ENCODE data around the gene CEP128.
"Not testable (repeated sequence)": the region's sequence is repeated elsewhere in the genome, so short reads cannot be mapped to it uniquely, and the experiment has no call there.

CEP128 gene

DNA sequence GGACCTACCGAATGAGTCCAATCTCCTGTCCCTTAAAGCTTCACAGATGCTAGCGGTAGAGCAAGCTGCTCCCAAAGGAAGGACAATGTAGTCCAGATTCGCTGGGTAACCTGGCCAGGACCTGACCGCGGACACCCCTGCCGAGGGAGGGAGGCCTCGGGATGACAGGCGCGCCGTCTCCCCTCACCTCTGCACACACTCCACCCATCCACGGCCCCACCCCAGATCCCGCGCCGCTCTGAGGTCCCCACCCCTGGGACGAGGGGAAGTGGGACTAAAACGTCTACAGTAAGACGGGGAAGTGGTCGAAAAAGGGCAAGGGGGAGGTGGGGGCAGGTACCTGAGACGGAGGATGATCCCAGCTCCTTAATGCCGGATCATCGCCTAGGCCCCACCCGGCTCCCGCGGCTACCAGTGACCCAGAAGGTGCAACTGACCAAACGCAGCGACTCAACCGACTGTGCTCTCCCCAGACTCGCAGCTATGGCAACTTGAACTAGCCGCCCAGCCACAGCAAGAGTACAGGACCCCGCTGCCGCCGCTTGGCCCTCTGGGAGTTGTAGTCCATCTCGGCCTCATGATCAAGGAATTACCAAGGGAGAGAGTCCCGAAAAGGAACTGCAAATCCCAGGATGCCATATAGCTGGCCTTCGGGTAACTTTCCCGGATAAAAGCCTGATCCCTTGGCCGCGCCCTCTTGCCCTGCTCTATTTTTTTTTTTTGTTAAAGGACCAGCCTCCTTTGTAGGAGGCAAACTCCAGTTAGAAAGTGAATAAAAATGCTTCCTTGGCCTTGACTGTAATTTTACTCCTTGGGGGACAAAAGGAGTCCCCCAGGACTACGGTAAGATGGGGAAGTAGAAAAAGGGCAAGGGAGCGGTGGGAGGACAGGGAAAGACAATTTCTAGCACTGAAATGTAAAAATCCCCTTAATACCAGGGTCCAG is at the start of gene CEP128:
TSS of gene CEP128 (minus strand) at position 498 of the 945 bp plus-strand sequence.
- peak; percentile 96 to 98 (median 98) for DNase-seq

DNA sequence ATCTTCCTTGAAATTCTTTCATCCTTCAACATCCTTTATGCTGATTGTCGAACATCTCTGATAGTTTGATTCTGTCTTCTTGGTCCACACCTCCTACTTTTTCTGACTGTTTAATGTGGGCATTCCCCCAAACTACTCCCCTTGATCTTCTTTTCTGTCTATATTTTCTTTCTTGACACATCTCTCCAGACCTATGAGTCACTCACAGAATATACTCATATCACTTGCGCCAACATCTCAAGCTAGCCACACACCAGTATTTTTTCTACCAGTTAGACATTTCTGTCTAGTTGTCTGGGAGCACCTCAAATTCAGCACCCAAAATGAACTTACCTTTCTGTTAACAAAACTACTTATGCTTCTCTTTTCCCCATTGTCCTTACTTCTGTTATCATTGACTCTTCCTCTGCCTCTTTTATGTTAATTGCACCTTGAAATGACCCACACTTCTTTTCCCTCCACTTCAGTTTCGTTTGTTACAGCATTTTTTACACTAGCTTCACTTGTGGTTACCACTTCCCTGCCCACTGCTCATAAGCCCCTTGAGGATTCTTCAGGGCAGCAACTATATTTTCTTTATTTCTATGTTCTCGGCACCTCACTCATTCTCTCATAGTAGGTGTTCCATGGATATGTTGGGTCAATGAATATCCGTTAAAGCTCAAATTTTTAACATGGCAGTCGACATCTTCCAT is 47.3 kb upstream of the CEP128 start:
- DNase-seq, result peak; percentile 6 to 60 (median 38)

DNA sequence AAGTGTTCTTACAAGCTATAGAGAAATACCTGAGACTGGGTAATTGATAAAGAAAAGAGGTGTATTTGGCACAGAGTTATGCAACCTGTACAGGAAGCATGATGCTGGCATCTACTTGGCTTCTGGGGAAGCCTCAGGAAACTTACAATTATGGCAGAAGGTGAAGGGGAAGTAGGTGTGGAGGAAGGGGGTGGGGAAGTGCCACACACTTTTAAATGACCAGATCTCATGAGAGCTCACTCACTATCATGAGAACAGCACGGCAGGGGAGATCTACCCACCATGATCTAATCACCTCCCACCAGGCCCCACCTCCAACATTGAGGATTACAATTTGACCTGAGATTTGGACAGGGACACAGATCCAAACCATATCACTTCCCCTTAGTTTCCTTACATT is 46.7 kb upstream of the CEP128 start:
- DNase-seq, result peak in 1 of 3 donors; percentile 4

DNA sequence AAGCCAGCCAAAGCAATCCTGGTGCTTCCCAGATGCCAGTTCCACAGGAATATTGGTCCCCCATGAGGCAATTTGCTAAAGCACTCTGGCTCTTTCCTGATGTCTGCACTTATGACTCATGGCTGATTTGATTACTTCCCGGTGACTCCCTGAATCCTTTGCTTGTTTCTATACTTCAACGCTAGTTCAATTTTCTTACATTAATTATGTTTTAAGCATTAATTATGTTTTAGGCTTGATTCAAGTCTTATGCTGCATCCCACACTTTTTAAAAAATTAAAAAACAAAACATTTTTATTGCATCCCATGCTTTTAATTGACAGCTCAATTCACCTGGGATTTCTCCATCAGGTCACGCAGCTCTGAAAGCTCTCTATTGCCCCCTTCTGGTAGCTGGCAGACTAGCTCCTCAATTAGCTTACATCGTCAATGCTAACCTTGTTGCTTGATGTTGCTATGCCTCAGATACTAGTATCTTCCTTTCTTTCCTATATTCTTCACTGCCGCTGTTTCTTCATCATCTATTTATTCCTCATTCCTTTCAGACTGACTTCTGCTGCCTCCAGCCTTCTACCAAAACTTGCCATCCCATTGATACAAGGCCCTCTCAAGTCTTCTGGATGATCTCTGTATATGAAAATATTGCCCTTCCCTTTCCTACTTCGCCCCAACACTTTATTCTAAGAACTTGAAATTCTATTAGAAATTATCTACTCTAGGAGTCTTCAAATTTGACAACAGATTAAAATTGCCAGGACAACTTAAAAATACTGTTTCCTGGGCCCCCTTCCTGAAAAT is 45.9 kb upstream of the CEP128 start:
- DNase-seq, result peak; percentile 77 to 84 (median 79)

DNA sequence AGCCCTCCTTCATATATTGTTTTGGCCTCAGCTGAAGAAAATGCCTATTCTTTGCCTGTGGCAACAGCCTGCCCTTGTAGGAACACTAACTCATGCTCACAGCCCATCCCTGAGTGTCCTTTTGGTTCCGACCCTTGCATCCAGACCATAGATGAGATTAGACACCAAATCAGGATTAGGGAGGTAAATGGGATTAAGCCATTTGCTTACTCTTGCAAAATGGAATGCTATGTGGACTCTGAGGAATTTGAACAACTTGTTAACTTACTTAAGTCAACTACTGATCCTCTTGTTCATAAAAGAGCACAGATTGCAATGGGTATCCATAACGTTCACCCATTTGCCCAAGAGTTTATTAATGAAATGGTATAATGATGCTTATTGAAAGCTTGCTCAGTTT is 41.2 kb upstream of the CEP128 start:
- no peak for DNase-seq

DNA sequence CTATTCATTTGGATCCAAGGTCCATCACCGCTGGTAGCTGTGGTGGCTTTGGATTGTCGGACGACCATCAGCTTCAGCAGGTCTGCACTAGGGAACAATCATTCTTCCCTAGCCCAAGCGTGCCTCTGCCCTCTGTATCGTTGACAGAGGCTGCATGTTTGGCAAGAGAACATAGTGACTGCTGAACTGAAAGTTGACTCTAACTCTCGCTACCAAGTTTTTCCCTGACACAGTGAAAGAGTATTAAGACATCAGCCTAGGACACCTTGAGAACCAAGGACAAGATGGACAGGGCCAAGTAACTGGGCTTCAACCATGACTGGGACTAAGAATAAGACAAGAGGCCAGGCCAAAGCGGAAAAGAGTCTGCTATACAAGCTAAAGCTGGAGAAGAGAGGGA is 40.1 kb upstream of the CEP128 start:
- no peak for DNase-seq

DNA sequence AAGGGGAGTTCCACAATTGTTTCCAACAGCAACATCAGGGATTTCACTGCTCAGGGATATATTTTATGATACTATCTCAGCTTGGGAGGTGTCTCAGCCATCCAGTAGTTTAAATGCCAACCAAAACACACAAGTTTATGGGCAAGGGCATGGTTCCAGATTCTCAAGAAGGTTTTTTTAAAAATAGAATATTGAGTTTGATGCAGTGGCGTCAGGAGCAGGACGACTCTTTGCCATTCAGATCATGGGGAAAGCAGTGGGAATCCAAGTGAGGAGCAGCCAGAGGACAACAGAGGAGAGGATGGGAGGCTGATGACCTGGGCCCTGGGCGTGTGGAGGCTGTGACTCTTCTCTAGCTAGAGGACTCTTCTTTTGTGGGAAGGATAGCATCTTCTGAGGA is 39.6 kb upstream of the CEP128 start:
- no peak for DNase-seq

DNA sequence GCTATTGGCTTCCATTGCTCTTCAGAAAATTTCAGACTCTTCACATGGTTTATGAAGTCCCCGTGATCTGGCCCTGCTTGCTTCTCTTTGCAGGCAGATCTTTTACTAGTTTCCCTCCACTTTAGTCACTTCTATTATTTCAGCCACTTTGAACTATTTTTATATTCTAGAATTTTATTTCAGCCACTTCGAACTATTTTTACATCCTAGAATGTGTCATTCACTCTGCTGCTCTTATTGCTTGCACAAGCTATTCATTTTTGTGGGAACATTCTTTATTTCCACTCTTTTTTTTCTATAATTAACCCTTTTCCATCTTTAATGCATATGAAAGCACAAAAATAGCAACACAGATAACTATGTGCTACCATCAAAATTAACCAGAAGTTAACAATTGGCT is 38.4 kb upstream of the CEP128 start:
- DNase-seq, result no peak

DNA sequence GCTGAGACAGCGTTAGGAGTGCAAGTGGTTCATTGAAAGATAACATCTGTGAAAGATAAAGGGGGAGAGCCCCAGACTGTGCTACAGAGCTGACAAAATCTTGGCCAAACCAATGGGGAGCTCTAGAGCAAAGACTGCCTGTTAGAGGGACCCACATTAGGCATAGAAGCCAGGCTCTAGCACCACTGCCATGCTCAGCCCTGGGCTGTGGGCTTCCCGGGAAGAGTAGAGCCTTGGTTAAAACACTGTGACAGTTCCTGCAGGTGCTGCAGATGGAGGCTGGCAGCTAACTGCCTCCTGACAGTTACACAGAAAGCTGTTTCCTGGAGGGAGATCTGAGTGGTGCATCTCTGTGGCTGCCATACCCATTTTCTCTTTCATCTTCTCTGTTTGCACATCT is 36.9 kb upstream of the CEP128 start:
- no peak for DNase-seq

DNA sequence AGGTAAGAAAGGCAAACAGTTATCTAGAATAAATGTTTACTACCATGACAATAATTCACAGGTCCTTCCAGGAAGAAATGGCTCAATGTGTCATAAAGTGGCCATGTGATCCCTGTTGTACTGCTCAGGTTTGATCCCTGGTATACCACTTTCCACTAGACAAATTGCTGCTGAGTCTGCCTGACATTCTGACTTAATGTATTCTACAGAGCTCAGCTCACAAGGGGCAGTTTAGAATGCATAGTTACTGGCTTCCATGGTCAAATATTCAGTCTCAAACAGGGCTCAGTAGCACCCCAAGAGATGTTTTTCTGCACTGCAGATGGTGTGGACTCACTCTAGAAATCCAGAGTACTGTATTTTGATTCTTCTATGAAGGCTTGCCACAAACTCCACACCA is 35.7 kb upstream of the CEP128 start:
- no peak for DNase-seq

DNA sequence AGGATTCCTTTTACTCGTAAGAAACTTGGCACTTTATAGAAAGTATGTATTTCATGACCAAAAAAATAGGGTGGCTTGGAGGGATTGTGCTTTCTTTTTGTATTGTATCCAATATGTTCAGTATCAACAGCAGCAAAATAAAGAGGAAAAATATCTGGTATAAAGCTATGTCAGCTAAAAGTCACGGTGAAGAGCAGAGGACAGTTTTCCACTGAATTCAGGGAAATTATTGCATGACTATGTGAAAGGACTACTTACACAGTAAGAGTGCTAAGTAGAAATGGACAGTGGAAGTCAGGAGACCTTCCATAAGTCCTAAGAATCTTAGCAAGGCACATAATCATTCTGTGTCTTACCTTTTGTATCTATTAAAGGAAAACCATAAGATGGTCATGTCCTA is 33.1 kb upstream of the CEP128 start:
- no peak for DNase-seq

DNA sequence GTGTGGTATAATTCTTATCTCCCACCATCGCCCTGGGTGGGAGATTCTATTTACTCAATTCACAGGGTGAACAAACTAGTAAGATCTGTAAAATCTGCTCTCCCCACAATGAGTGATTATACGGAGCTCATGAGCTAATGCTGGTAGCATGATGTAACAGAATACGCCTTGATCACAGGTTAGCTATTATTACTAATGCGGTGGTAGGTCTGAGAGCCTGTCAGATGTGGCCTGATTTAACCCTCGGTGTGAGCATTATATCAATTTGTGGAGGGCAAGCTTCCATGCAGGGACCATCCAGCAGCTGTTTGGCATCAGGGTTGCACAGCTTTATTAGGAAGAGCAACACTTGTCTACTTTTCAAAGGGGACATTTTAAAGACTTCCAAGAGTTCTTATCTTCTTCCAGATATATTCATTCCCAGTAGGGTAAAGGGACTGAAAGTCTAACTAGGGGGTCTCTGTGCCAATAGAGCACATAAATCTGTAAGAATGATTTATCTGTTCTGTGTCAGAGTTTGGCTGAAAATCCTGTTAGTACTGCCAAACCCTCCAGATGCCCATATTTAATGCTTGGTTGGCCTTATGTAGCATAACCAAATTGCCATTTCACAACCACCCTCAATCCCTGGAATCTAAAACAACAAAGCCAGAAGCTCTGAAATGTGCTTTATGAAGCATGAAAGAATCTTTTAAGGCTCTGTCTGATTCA is 32.5 kb upstream of the CEP128 start:
- DNase-seq, result no peak

DNA sequence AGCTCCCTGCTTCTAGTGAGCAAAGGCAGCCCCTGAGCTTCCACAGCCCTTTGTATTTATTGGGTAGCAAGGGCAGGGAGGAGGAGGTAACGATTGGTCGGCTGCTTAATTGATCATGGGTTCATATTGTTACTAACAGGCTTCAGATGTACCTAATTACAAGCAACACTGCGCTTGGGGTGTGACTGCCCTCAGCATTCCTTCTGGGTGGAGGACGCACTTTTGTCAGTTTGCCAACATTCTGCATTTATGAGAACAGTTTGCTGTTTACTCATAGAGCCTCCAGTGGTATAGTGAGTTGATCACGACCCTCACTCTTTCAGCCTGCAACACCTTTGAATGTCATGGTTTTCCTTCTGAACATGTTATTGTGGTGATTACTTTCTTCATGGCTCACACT is 23.5 kb upstream of the CEP128 start:
- no peak for DNase-seq

DNA sequence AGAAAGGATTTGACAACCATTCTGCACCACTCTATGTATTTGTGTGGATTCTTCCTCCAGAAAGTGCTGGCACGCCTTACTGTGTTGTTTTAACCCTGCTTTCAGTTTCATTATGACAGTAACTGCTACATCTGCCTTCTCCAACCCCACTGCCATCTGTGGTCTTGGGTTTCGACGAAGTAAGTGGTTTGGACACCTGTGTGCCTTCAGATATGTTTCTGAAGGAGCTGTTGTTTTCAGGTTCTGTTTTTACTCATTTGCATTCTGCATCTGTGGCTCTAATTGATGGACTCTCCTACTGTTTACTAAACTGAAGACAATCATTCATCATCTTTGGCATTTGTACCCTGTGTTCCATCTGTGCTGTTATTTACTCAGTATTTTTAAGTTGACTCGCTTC is 18.0 kb upstream of the CEP128 start:
- DNase-seq, result peak; percentile 24 to 53 (median 35)

DNA sequence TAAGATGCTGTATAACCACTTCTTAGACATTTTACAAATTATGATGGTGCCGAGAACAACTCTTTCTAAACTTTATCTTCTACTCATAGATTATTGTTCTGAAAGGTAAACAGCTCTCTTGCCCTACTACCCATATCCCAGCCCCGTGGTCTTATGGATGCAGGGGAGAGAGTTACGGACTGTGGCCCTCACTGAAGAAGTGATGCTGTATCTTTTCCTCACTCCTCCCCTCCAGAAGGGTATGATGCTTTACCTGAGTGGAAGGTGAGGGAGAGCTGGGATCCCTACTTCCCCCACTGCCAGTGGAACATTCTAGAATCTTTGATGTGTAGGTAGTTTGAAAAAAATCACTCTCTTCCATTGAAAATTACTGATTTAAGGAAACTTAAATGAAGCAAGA is 17.4 kb upstream of the CEP128 start:
- no peak for DNase-seq

DNA sequence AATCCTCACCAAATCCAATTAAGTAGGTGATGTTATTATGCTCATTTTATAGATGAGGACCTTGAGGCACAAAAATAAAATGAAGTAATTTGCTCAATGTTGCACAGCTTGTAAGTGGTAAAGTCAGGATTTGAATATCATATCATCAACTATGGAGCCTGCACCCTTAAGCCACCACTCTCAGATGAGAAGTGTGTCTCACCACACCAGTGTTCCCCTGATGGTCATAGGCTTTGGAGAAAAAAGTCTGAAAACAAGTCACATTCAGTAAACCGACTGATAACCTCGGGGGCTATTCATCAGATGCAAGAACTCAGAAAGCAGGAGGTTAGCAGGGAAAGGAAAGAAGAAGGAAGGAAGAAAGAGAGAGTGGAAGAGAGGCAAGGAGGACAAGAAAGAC is 16.7 kb upstream of the CEP128 start:
- no peak for DNase-seq

DNA sequence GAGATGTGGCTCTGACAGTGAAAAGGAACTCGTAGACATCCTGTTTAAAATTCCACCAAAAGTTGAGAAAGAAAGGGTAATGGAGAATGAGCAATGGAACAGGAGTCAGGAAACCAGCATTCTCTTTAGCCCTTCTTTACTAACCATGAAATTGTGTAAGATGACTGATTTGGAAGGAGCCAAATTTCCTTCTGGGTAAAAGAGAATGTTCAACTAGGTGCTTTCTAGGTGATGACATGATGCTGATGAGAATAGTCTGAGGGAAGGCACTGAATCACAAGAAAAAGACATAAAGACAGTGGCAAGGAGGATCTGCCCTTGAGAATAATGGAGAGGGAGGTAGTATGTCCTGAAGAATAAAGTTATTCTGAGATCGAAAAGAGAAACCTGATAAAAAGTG is 16.1 kb upstream of the CEP128 start:
- DNase-seq, result no peak

DNA sequence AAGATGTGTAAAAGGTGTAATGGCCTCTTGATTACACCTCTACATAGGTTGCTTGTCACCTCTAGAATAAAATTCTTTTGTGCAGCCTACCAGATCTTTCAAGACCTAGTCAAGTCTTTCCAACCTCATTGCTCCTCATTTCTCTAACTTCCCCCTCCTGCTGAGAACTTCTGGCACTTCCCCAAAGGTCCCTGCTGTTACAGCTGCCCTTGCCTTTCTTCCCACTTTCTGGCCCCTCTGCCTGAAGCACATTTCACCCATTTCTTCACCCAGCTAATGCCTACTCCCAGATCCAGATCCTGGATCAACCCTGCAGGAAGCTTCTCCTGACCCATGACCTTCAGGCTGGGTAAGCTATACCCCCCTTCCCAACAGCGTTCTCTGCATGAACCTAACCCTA is 15.4 kb upstream of the CEP128 start:
- DNase-seq, result peak; percentile 53 to 59 (median 53)

DNA sequence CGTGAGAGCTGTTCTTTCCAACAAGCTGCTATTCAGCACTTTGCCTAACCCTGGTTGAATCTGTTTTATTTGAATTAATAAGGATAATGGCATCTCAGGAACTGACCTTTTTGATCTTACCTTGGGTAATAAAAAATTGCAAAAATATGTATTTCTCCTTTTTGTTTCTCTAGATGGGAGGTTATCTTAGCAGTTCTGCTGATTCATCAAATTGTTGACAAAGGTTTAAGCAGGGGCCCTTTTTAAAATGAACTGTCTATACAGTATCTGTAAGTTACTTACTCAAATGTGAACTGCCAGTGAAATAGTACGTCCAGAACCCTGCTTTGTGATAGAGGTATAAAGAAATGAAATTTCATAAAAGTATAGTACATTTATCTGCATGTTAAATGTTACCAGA is 14.6 kb upstream of the CEP128 start:
- no peak for DNase-seq

DNA sequence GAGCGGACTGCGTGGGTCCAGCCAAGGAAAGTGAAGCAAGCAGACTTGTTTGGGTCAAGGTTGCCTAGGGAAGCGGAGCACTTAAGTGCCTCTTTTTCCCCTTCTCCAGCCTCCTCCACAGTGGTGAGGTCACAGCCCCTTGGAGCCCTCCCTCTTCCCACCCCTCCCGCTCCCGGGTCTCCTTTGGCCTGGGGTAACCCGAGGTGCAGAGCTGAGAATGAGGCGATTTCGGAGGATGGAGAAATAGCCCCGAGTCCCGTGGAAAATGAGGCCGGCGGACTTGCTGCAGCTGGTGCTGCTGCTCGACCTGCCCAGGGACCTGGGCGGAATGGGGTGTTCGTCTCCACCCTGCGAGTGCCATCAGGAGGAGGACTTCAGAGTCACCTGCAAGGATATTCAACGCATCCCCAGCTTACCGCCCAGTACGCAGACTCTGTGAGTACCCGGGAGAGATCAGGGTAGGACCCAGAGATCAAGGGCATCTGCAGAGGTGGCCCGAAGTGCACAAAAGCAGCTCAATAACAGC is 13.9 kb upstream of the CEP128 start, which contains the start of gene TSHR:
TSS of gene TSHR (plus strand) at position 206 of the 526 bp plus-strand sequence. CDS start at position 266, 60 bp downstream.
- DNase-seq, result peak in 2 of 3 donors; percentile 8 to 10

DNA sequence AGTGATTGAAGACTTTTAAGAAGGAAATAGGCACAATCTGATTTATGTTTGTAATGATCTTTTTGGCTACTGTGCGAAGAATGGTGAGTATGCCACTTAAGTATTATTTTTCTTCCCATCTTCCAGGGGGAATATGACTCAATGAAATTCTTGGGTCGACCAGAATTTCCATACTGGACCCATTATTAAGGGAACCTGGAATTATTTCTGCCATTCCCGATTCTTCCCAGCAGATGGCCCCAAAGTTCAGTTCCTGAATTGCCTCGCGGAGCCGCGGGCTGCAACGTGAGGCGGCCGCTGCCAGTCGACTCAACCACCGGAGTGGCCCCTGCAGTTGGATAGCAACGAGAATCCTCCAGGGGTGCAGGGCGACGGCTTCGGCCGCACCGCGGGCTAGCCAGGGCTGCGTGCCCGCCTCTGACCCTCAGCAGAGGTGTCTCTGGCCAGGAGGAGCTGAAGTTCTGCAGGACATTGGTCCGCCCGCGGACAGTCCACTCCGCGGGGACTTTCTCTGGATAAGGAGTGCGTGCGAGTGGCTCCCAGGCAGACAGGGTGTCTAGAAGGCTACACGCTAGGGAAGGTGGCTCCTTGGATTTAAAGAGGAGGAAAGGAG is 13.3 kb upstream of the CEP128 start:
- peak; percentile 83 to 92 (median 87) for DNase-seq

DNA sequence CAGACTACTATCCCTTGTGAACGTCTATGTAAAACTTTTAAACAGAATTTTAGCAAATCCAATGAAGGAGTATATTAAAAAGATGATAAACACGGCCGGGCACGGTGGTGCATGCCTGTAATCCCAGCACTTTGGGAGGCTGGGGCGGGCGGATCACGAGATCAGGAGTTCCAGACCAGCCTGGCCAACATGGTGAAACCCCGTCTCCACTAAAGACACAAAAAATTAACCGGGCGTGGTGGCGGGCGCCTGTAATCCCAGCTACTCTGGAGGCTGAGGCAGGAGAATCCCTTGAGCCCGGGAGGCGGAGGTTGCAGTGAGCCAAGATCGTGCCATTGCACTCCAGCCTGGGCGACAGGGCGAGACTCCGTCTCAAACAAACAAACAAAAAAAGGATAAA is 11.7 kb upstream of the CEP128 start:
- DNase-seq, result not testable (repeated sequence)

Measured in suppressor macrophage treated with lipopolysaccharide for 1 hour (primary cell).